Measurements from ENCODE around the gene ZNRD2.

The ZNRD2 gene

GRCh38 chr11:65611758-65612603 lies 41.7 kb downstream of the ZNRD2 start:
- DNase-seq = no peak

GRCh38 chr11:65612691-65613090 lies 42.4 kb downstream of the ZNRD2 start:
- no peak for DNase-seq

GRCh38 chr11:65613091-65613928 lies 43.0 kb downstream of the ZNRD2 start:
- DNase-seq = no peak

GRCh38 chr11:65615229-65615949 lies 45.1 kb downstream of the ZNRD2 start, which contains the start of gene PCNX3:
PCNX3 (plus strand) TSS chr11:65615776; CDS start chr11:65616312, 536 bp downstream.
- peak; percentile 98 for DNase-seq

- no peak for DNase-seq
Measured at GRCh38 chr11:65615950-65616574, 45.8 kb downstream of the ZNRD2 start.

- no peak for DNase-seq
Measured at GRCh38 chr11:65616575-65617001, 46.3 kb downstream of the ZNRD2 start.

- no peak for DNase-seq
Measured at GRCh38 chr11:65617136-65617850, 47.0 kb downstream of the ZNRD2 start.

- DNase-seq = no peak
Measured at GRCh38 chr11:65617990-65618751, 47.9 kb downstream of the ZNRD2 start.

GRCh38 chr11:65618763-65619162 lies 48.5 kb downstream of the ZNRD2 start:
- no peak for DNase-seq

GRCh38 chr11:65619281-65619928 lies 49.1 kb downstream of the ZNRD2 start:
- no peak for DNase-seq

GRCh38 chr11:65620666-65621065 lies 50.4 kb downstream of the ZNRD2 start:
- no peak for DNase-seq

GRCh38 chr11:65621460-65621859 lies 51.2 kb downstream of the ZNRD2 start:
- no peak for DNase-seq

Measured in activated T-cell treated with anti-CD3 and anti-CD28 coated beads, Interleukin-2, amount 50 U/mL, for 1 hour (primary cell).